MCF 10A (cell line): ENCODE data around the gene SRM. TPM values are rescaled to one million over a fixed set of nuclear protein-coding genes. Genes with fewer than 3 reads are reported as not detected.

Experiments
- BruUV-seq: library from RNA; stranded (reverse); fragments of 400-500 nt; replicated peaks from 2 replicates; lab custom pipeline; 2021; lab: Mats Ljungman, UMichigan
- CTCF ChIA-PET: fragments of 300-600 bp; sonication (Branson Sonifier 250); formaldehyde crosslinking; extraction: SDS; loops from one replicate; lab custom pipeline; 2021; ENCODE audit warnings: antibody characterized with exemption, inconsistent platforms; lab: Yijun Ruan, JAX
- POLR2A ChIA-PET: fragments of 300-600, 350-650 bp; sonication (Branson Sonifier 250); formaldehyde crosslinking; extraction: SDS; loops from one replicate; lab custom pipeline; 2020; ENCODE audit warnings: antibody characterized with exemption, inconsistent platforms; lab: Yijun Ruan, JAX
- DNase-seq: peaks from one replicate; pipeline ENCODE4 v3.0.0-alpha.2; 2018; ENCODE audit not compliant: unreplicated experiment
- H3K27ac Mint-ChIP-seq: one replicate; pipeline ENCODE4 v1.8.0; 2022; ENCODE audit warnings: mild to moderate bottlenecking, low read depth, mixed read lengths; ENCODE audit not compliant: unreplicated experiment
- H3K27me3 Mint-ChIP-seq: one replicate; pipeline ENCODE4 v1.8.0; 2022; ENCODE audit warnings: mixed read lengths; ENCODE audit not compliant: insufficient read depth, unreplicated experiment
- H3K36me3 Mint-ChIP-seq: one replicate; pipeline ENCODE4 v1.8.0; 2022; ENCODE audit warnings: mild to moderate bottlenecking, moderate library complexity, mixed read lengths; ENCODE audit not compliant: insufficient read depth, unreplicated experiment
- H3K4me1 Mint-ChIP-seq: one replicate; pipeline ENCODE4 v1.8.0; 2022; ENCODE audit warnings: mixed read lengths; ENCODE audit not compliant: insufficient read depth, unreplicated experiment
- H3K4me3 Mint-ChIP-seq: one replicate; pipeline ENCODE4 v1.8.0; 2022; ENCODE audit warnings: mild to moderate bottlenecking, moderate library complexity, mixed read lengths; ENCODE audit not compliant: unreplicated experiment
- H3K9me3 Mint-ChIP-seq: one replicate; pipeline ENCODE4 v1.8.0; 2022; ENCODE audit warnings: mixed read lengths; ENCODE audit not compliant: unreplicated experiment
- CTCF ChIP-seq: fragments of 200-600 bp; IDR thresholded peaks from one replicate; pipeline ENCODE4 v1.8.0; 2022; ENCODE audit warnings: antibody characterized with exemption, mild to moderate bottlenecking; ENCODE audit not compliant: unreplicated experiment
- intact Hi-C: fragments of 100-400 bp; cut with micrococcal nuclease; formaldehyde crosslinking; loops from 2 replicates; pipeline ENCODE4 v1.14.1; 2022
- total RNA-seq: library from RNA; stranded (reverse); gene quantifications from 2 replicates; pipeline ENCODE4 v1.2.3, GENCODE V29; 2022

Gene SRM
- total RNA-seq, 1 experiment from 2014 or later: 327 TPM

- peaks cover 44% of the 10 kb centered on the region for H3K36me3 Mint-ChIP-seq
- no peak for TF ChIP-seq CTCF
- BruUV-seq: no TSS peak
- H3K4me3 Mint-ChIP-seq: peak within 1 kb of the TSS; percentile 83
- POLR2A ChIA-PET: interaction anchor here (0.6 to 2.5 kb wide), 38 partner anchors 8 to 897 kb away, joined by 3 to 23 read pairs (median 4); partner anchors contain the start of genes CLCN6, FBXO6, MTHFR and MTOR
- no peaks in the 10 kb centered on the region for H3K9me3 Mint-ChIP-seq
- no peaks in the 10 kb centered on the region for H3K27me3 Mint-ChIP-seq
- peak within 1 kb of the TSS; percentile 100 for H3K27ac Mint-ChIP-seq
- DNase-seq: peak; percentile 89
- CTCF ChIA-PET: interaction anchor here (0.7 to 1.0 kb wide), 3 partner anchors 25 to 603 kb away, joined by 3 to 5 read pairs (median 3); no protein-coding TSS in a partner anchor
- H3K4me1 Mint-ChIP-seq: no peaks in the 10 kb centered on the region
- intact Hi-C loops: loop anchor here (2.0 to 5.0 kb wide), 2 partner anchors 35 to 506 kb away; no protein-coding TSS in a partner anchor
These were observed 47.3 kb downstream of the SRM start, which contains the start of gene TARDBP for GRCh38 chr1:11012260-11013159. Gene TARDBP (plus strand): TSS chr1:11012654. CDS start chr1:11013728, 1,074 bp downstream.

Other genes starting within 250 kb of the SRM start
- 144 and 172 TPM in 2 replicates for gene TARDBP, start 47.4 kb downstream of the SRM start, total RNA-seq
- 0.17 and 0.51 TPM in 2 replicates for gene MASP2, start 12.8 kb downstream of the SRM start, total RNA-seq
- 65.1 and 70.5 TPM in 2 replicates for gene EXOSC10, start 39.9 kb upstream of the SRM start, total RNA-seq
- not detected in 2 replicates for gene ANGPTL7, start 129.3 kb upstream of the SRM start, total RNA-seq
- 45.9 and 54.0 TPM in 2 replicates for gene MTOR, start 202.5 kb upstream of the SRM start, total RNA-seq
- 21.7 and 23.2 TPM in 2 replicates for gene UBIAD1, start 213.2 kb upstream of the SRM start, total RNA-seq